ENCODE data around the gene CHAF1B.

The CHAF1B gene

DNA sequence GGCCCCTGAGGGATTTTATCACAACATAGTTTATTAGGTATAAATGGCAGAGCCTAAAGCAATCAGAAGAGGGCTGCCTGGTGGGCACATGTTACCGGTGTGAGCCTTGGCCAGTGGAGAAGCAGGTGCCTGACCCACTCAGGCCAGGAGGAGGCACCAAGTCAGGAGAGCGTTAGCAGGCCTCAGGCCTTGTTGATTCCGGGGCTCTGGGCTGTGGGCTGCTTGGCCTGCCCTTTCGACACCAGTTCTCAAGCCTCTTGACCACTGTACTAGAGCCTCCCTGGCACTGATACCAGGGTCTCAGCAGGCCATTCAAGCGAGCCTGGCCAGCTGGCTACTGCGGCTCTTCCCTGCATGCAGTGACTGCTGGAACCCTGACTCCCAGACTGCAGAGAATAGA, 73.9 kb downstream of the CHAF1B start:
- no peak for DNase-seq (ENCODE audit: extremely low read depth in 1 of 2, low read depth in 1 of 2)

DNA sequence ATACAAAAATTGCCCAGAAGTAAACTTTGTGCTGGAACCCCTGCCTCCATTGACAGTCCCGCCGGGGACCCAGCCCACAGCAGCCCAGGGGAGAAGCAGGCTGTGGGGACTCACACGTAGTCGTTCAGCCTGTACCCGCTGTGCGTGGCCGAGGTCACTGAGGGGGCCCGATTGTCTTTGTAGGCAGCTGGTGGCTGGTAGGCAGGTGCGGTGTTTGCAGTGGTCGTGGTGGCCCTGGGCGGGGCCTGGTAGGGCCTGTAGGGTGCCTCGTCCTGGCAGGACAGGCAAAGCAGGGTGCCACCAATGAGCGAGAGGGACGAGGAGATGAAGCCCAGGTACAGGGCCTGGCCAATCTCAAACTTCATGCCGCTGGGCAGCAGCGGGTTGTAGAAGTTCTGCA, 75.7 kb downstream of the CHAF1B start:
- DNase-seq (ENCODE audit: extremely low read depth in 1 of 2, low read depth in 1 of 2): no peak

- DNase-seq (ENCODE audit: extremely low read depth in 1 of 2, low read depth in 1 of 2): no peak
These were observed 76.2 kb downstream of the CHAF1B start for GRCh38 chr21:36461277-36461917.

- no peak for DNase-seq (ENCODE audit: extremely low read depth in 1 of 2, low read depth in 1 of 2)
These were observed 76.8 kb downstream of the CHAF1B start for GRCh38 chr21:36461918-36462486.

- DNase-seq (ENCODE audit: extremely low read depth in 1 of 2, low read depth in 1 of 2): no peak
These were observed 78.0 kb downstream of the CHAF1B start for GRCh38 chr21:36463204-36463603.

- no peak for DNase-seq (ENCODE audit: extremely low read depth in 1 of 2, low read depth in 1 of 2)
These were observed 78.8 kb downstream of the CHAF1B start for GRCh38 chr21:36463991-36464390.

- DNase-seq (ENCODE audit: extremely low read depth in 1 of 2, low read depth in 1 of 2): no peak
These were observed 79.4 kb downstream of the CHAF1B start for GRCh38 chr21:36464590-36464989.

DNA sequence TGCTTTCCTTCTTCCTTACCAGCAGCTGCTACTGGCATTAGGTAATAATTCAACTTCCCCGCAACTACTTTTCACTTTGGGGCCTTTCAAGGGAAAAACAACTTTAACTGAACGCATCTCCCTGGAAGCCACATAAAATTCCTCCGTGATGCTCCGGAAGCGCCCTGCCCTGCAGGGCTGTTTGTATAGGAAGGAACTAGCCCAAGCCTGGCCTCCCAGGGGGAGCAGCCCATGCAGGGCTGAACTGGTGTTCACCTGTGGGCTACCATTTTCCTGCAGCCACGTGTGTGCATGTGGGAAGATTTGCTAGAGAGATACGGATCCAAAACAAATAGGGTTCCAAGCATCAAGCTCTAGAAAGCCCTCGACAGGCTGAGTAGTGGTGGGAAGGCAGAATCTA, 80.3 kb downstream of the CHAF1B start:
- no peak for DNase-seq (ENCODE audit: extremely low read depth in 1 of 2, low read depth in 1 of 2)

- DNase-seq (ENCODE audit: extremely low read depth in 1 of 2, low read depth in 1 of 2): no peak
These were observed 80.9 kb downstream of the CHAF1B start for GRCh38 chr21:36466061-36466511.

All from activated CD8-positive, alpha-beta memory T cell treated with anti-CD3 and anti-CD28 coated beads for 1 hour (primary cell).